ENCODE data around the gene PORCN.

DNA sequence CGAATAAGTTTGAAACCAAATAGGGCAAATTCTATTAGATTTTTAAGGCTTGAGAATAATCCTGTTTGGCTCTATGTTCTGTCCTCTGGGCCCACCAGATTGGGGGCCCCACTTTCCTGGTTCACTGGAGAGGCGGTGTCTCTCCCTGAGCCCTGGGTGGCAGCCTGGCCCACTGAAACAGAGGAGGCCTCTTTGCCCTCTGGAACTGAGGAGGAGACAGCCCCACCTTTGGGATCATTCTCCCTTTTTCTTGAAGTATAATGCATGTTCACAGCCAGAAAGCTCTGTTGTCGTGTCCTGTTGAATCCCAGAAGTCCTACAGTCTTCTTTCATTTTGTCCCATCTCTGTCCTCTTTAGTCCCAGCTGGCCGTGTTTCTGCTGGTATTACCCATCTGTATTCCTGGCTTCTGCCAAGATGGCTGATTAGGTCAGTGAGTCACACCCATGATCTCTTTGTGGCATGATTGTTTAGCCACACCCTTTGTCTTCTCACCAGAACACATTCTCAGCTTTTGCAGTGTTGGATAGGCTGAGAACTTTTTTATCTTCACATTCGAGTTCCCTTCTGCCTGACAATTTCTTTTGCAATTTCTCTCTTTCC lies 22.7 kb downstream of the PORCN start:
- TF ChIP-seq CTCF (IDR thresholded peaks at IDR 0.05; ENCODE audit: insufficient read depth, low read depth, low read length) = no peak
- no peak for TF ChIP-seq EZH2 (IDR thresholded peaks at IDR 0.05; ENCODE audit: insufficient read depth, low read length)
